PC-3 (cell line): ENCODE results near the gene DENND1B. TPM values are rescaled to one million over a fixed set of nuclear protein-coding genes. Genes with fewer than 3 reads are reported as not detected.

Experiments used
- ATAC-seq: fragments of 200-7000 bp; cut with Tn5 transposase; 2 replicates; pipeline ENCODE4 v1.9.1; 2020; ENCODE audit warnings: mild to moderate bottlenecking, moderate library complexity
- BruUV-seq: library from RNA; stranded (reverse); fragments of 400-500 nt; replicated peaks from 2 replicates; lab custom pipeline; 2021; lab: Mats Ljungman, UMichigan
- CTCF ChIA-PET: fragments of 300-600 bp; sonication (Branson Sonifier 250); formaldehyde crosslinking; loops from one replicate; lab custom pipeline; 2022; ENCODE audit warnings: antibody characterized with exemption; lab: Charles Lee
- POLR2A ChIA-PET: fragments of 300-600 bp; sonication (Branson Sonifier 250); formaldehyde crosslinking; loops from one replicate; lab custom pipeline; 2022; ENCODE audit warnings: antibody characterized with exemption; ENCODE audit not compliant: unreplicated experiment; lab: Charles Lee
- DNase-seq: peaks from one replicate; pipeline ENCODE4 v3.0.0-alpha.2; 2015
- H2AFZ ChIP-seq: fragments of 300-600 bp; sonication (generic); 2 replicates; pipeline ENCODE4 v1.6.0; 2016; ENCODE audit warnings: antibody characterized with exemption, low read length
- H3F3A ChIP-seq: fragments of 300-600 bp; sonication (generic); one replicate; pipeline ENCODE4 v1.6.0; 2017; ENCODE audit warnings: antibody characterized with exemption, low read length, control low read depth, mild to moderate bottlenecking; ENCODE audit not compliant: unreplicated experiment
- H3K27ac ChIP-seq: fragments of 300-600 bp; sonication (generic); 2 replicates; pipeline ENCODE4 v1.5.1; 2016; ENCODE audit warnings: mild to moderate bottlenecking, low read length
- H3K27me3 ChIP-seq: fragments of 300-600 bp; sonication (generic); 2 replicates; pipeline ENCODE4 v1.6.1; 2016; ENCODE audit warnings: low read length, mixed read lengths
- H3K36me3 ChIP-seq: fragments of 300-600 bp; sonication (generic); 2 replicates; pipeline ENCODE4 v1.6.1; 2016; ENCODE audit warnings: low read depth, mixed run types, low read length, mixed read lengths
- H3K4me1 ChIP-seq: fragments of 300-600 bp; sonication (generic); 2 replicates; pipeline ENCODE4 v1.5.1; 2016; ENCODE audit warnings: low read length; ENCODE audit not compliant: insufficient read depth
- H3K4me2 ChIP-seq: fragments of 300-600 bp; sonication (generic); 2 replicates; pipeline ENCODE4 v1.6.0; 2016; ENCODE audit warnings: low read length
- H3K4me3 ChIP-seq: fragments of 300-600 bp; sonication (generic); 2 replicates; pipeline ENCODE4 v1.5.1; 2016; ENCODE audit warnings: mild to moderate bottlenecking, low read length, mixed read lengths
- H3K79me2 ChIP-seq: fragments of 300-600 bp; sonication (generic); 2 replicates; pipeline ENCODE4 v1.6.1; 2017; ENCODE audit warnings: low read length, mixed read lengths
- H3K9ac ChIP-seq: fragments of 300-600 bp; sonication (generic); 2 replicates; pipeline ENCODE4 v1.6.0; 2016; ENCODE audit warnings: mild to moderate bottlenecking, low read length
- H3K9me2 ChIP-seq: fragments of 300-600 bp; sonication (generic); replicated peaks from 2 replicates; pipeline ENCODE4 v1.6.1; 2016; ENCODE audit warnings: mixed run types, low read length, mixed read lengths
- H3K9me3 ChIP-seq: fragments of 300-600 bp; sonication (generic); 2 replicates; pipeline ENCODE4 v1.6.1; 2016; ENCODE audit warnings: low read length, mixed read lengths
- H4K20me1 ChIP-seq: fragments of 300-600 bp; sonication (generic); 2 replicates; pipeline ENCODE4 v1.6.1; 2016; ENCODE audit warnings: low read length, mixed read lengths
- CTCF ChIP-seq: fragments of 300-600 bp; sonication (generic); conservative IDR thresholded peaks from 2 replicates; pipeline ENCODE4 v1.5.1; 2017; ENCODE audit warnings: antibody characterized with exemption, low read depth, mild to moderate bottlenecking, low read length
- EZH2 ChIP-seq: fragments of 300-600 bp; sonication (generic); IDR thresholded peaks from one replicate; pipeline ENCODE4 v1.6.1; 2017; ENCODE audit warnings: antibody characterized with exemption, mild to moderate bottlenecking, low read length; ENCODE audit not compliant: unreplicated experiment
- EZH2phosphoT487 ChIP-seq: fragments of 300-600 bp; sonication (generic); IDR thresholded peaks from 2 replicates; pipeline ENCODE4 v1.6.1; 2018; ENCODE audit warnings: mild to moderate bottlenecking, antibody characterized with exemption, low read length, borderline replicate concordance
- intact Hi-C: fragments of 100-400 bp; cut with micrococcal nuclease; formaldehyde crosslinking; loops from 2 replicates; pipeline ENCODE4 v1.9.0; 2023
- total RNA-seq: library from RNA; depleted of rRNA; stranded (reverse); fragments of >200 nt; gene quantifications from 2 replicates; pipeline ENCODE4 v1.2.3, GENCODE V29; 2014

Gene DENND1B
- total RNA-seq, 1 experiment from 2014 or later = 7.4 TPM

- H3K4me2 ChIP-seq = no peak overlapping the region
- TF ChIP-seq EZH2 (no peak), CTCF (no peak), EZH2phosphoT487 (no peak)
- POLR2A ChIA-PET = no interaction called here
- CTCF ChIA-PET = no interaction called here
- DNase-seq (no peak), ATAC-seq (no peak)
- no peaks in the 10 kb centered on the region for H4K20me1 ChIP-seq
- no peak overlapping the region for H3K4me3 ChIP-seq
- H3K9me2 ChIP-seq = no peaks in the 10 kb centered on the region
- H3K9me3 ChIP-seq = no peaks in the 10 kb centered on the region
- no TSS peak for BruUV-seq
- no peaks in the 10 kb centered on the region for H3K79me2 ChIP-seq
- H3K36me3 ChIP-seq = no peaks in the 10 kb centered on the region
- peaks cover 6% of the 10 kb centered on the region; the same call in 1 of the 2 replicates for H3K4me1 ChIP-seq
- H3K27ac ChIP-seq = no peak overlapping the region
- intact Hi-C loops = no loop called here
- H2AFZ ChIP-seq = no peak overlapping the region
- no peaks in the 10 kb centered on the region for H3K27me3 ChIP-seq
- no peaks in the 10 kb centered on the region for H3F3A ChIP-seq
- H3K9ac ChIP-seq = no peak overlapping the region
These were observed 215.6 kb downstream of the DENND1B start for GRCh38 chr1:197559655-197560054.

- no peak for TF ChIP-seq EZH2
- no peak for TF ChIP-seq CTCF
- no peak for TF ChIP-seq EZH2phosphoT487
- ChIA-PET POLR2A (no interaction called here), CTCF (no interaction called here)
- no peak overlapping the region for H3K4me3 ChIP-seq
- H3K79me2 ChIP-seq = no peaks in the 10 kb centered on the region
- BruUV-seq = no TSS peak
- H3K4me2 ChIP-seq = no peak overlapping the region
- no peaks in the 10 kb centered on the region for H3K36me3 ChIP-seq
- H3K9me2 ChIP-seq = no peaks in the 10 kb centered on the region
- no peaks in the 10 kb centered on the region for H3K9me3 ChIP-seq
- DNase-seq (no peak), ATAC-seq (no peak)
- H3F3A ChIP-seq = no peaks in the 10 kb centered on the region
- H3K4me1 ChIP-seq = peaks cover 6% of the 10 kb centered on the region; the same call in 1 of the 2 replicates
- intact Hi-C loops = no loop called here
- no peaks in the 10 kb centered on the region for H3K27me3 ChIP-seq
- no peak overlapping the region for H2AFZ ChIP-seq
- H4K20me1 ChIP-seq = no peaks in the 10 kb centered on the region
- H3K27ac ChIP-seq = no peak overlapping the region
- H3K9ac ChIP-seq = no peak overlapping the region
These were observed 216.0 kb downstream of the DENND1B start for GRCh38 chr1:197559244-197559643.

GRCh38 chr1:197557302-197557701 is 218.0 kb downstream of the DENND1B start:
- Histone ChIP-seq H3K9ac (no peak overlapping the region), H3K27ac (no peak overlapping the region), H3K4me2 (peak overlapping the region; percentile 32; the same call in 1 of the 2 replicates), H3K27me3 (no peaks in the 10 kb centered on the region), H3F3A (no peaks in the 10 kb centered on the region), H3K4me1 (peaks cover 6% of the 10 kb centered on the region; the same call in 1 of the 2 replicates), H3K79me2 (no peaks in the 10 kb centered on the region), H3K9me3 (no peaks in the 10 kb centered on the region), H3K36me3 (no peaks in the 10 kb centered on the region), H4K20me1 (no peaks in the 10 kb centered on the region), H3K4me3 (peak overlapping the region; percentile 7; the same call in 1 of the 2 replicates), H2AFZ (no peak overlapping the region), H3K9me2 (no peaks in the 10 kb centered on the region)
- intact Hi-C loops = no loop called here
- CTCF ChIA-PET = no interaction called here
- no TSS peak for BruUV-seq
- POLR2A ChIA-PET = no interaction called here
- ATAC-seq = peak; percentile 95
- no peak for TF ChIP-seq EZH2
- no peak for TF ChIP-seq EZH2phosphoT487
- no peak for TF ChIP-seq CTCF
- peak; percentile 75 for DNase-seq
